Endothelial cell of umbilical vein (primary cell): Measurements from ENCODE around the gene SARS2. TPM values are rescaled to one million over a fixed set of nuclear protein-coding genes. Genes with fewer than 3 reads are reported as not detected.

Experiments
- BruUV-seq: library from RNA; stranded (reverse); fragments of 400-500 nt; replicated peaks from 2 replicates; lab custom pipeline; 2021; lab: Mats Ljungman, UMichigan
- CTCF ChIA-PET: fragments of 300-600, 350-600 bp; sonication (Branson Sonifier 250); formaldehyde crosslinking; loops from one replicate; lab custom pipeline; 2021; ENCODE audit warnings: antibody characterized with exemption, inconsistent platforms; lab: Charles Lee
- POLR2A ChIA-PET: fragments of 300-600, 350-600 bp; sonication (Branson Sonifier 250); formaldehyde crosslinking; loops from one replicate; lab custom pipeline; 2021; ENCODE audit warnings: antibody characterized with exemption, inconsistent platforms; lab: Charles Lee
- DNase-seq: peaks from one replicate; pipeline ENCODE4 v3.0.0-alpha.2; 2011; ENCODE audit warnings: low read depth, low spot score
- FAIRE-seq: peaks from 2 replicates; lab custom pipeline; 2011; peaks lifted over from hg19 to GRCh38; lab: Jason Lieb, UNC
- H2AFZ ChIP-seq: 2 replicates; pipeline ENCODE4 v1.6.0; 2012; ENCODE audit warnings: low read depth, low read length, control low read depth, inconsistent platforms
- H3K27ac ChIP-seq: 2 replicates; pipeline ENCODE4 v1.5.1; 2011; ENCODE audit warnings: low read depth, mild to moderate bottlenecking, control low read depth, low read length, moderate library complexity; ENCODE audit not compliant: insufficient read depth
- H3K27me3 ChIP-seq, 2 experiments: 2 replicates each; pipeline versions ENCODE4 v1.6.0 to v1.6.1; 2011; ENCODE audit warnings: low read length in 2 of 2, mixed read lengths in 1 of 2; ENCODE audit not compliant: control insufficient read depth in 2 of 2, insufficient read depth in 2 of 2
- H3K36me3 ChIP-seq, 2 experiments: 2 replicates in 1 of 2; 3 replicates in 1 of 2; pipeline ENCODE4 v1.5.1; 2011; ENCODE audit warnings: low read length in 2 of 2, mild to moderate bottlenecking in 1 of 2, moderate library complexity in 1 of 2; ENCODE audit not compliant: control insufficient read depth in 2 of 2, insufficient read depth in 2 of 2; ENCODE audit errors: extremely low read depth in 1 of 2
- H3K4me1 ChIP-seq: 3 replicates; pipeline ENCODE4 v1.5.1; 2011; ENCODE audit warnings: mild to moderate bottlenecking, low read length; ENCODE audit not compliant: control insufficient read depth, insufficient read depth; ENCODE audit errors: extremely low read depth
- H3K4me2 ChIP-seq: 2 replicates; pipeline ENCODE4 v1.6.1; 2011; ENCODE audit warnings: low read length, control low read depth, mixed read lengths; ENCODE audit not compliant: insufficient read depth
- H3K4me3 ChIP-seq, 3 experiments: fragments of 200-600 bp in 1 of 3; sonication (generic), shearing (Covaris generic) in 1 of 3; replicated peaks in 1 of 3; 2 replicates each; pipeline ENCODE4 v1.5.1; 2011 to 2016; ENCODE audit warnings: control low read depth in 3 of 3, low read length in 3 of 3, mild to moderate bottlenecking in 2 of 3, inconsistent platforms in 1 of 3, low read depth in 1 of 3, moderate library complexity in 1 of 3; ENCODE audit not compliant: insufficient read depth in 1 of 3
- H3K79me2 ChIP-seq: 2 replicates; pipeline ENCODE4 v1.6.0; 2012; ENCODE audit warnings: low read length, inconsistent platforms; ENCODE audit not compliant: control insufficient read depth, insufficient read depth
- H3K9ac ChIP-seq: replicated peaks from 2 replicates; pipeline ENCODE3; 2011; ENCODE audit warnings: low read length, control low read depth; ENCODE audit not compliant: insufficient read depth; ENCODE audit errors: extremely low read depth
- H3K9me1 ChIP-seq: replicated peaks from 3 replicates; pipeline ENCODE4 v1.6.0; 2011; ENCODE audit warnings: mild to moderate bottlenecking, low read length; ENCODE audit not compliant: control insufficient read depth, insufficient read depth; ENCODE audit errors: extremely low read depth
- H3K9me3 ChIP-seq: replicated peaks from 2 replicates; pipeline ENCODE4 v1.5.1; 2012; ENCODE audit warnings: low read length, inconsistent platforms; ENCODE audit not compliant: control insufficient read depth, insufficient read depth
- H4K20me1 ChIP-seq: replicated peaks from 2 replicates; pipeline ENCODE3; 2011; ENCODE audit warnings: mild to moderate bottlenecking, low read length; ENCODE audit not compliant: control insufficient read depth, insufficient read depth; ENCODE audit errors: extremely low read depth
- EZH2 ChIP-seq: IDR thresholded peaks from 2 replicates; pipeline ENCODE4 v1.6.1; 2012; ENCODE audit warnings: borderline replicate concordance, low read depth, mild to moderate bottlenecking, moderate library complexity, low read length, inconsistent platforms; ENCODE audit not compliant: severe bottlenecking
- FOS ChIP-seq: IDR thresholded peaks from 2 replicates; pipeline ENCODE4 v1.6.1; 2011; ENCODE audit warnings: mild to moderate bottlenecking, low read length, moderate library complexity, borderline replicate concordance; ENCODE audit not compliant: insufficient read depth
- GATA2 ChIP-seq: IDR thresholded peaks from 2 replicates; pipeline ENCODE4 v1.7.0; 2011; ENCODE audit warnings: low read depth, mild to moderate bottlenecking, moderate library complexity, mixed read lengths, low read length; ENCODE audit not compliant: insufficient read length, insufficient read depth
- JUN ChIP-seq: IDR thresholded peaks from 2 replicates; pipeline ENCODE4 v1.6.1; 2011; ENCODE audit warnings: borderline replicate concordance, low read depth; ENCODE audit not compliant: insufficient read length, insufficient read depth
- MYC ChIP-seq: IDR thresholded peaks from one replicate; pipeline ENCODE4 v1.6.1; 2011; ENCODE audit warnings: mild to moderate bottlenecking, low read depth, low read length
- POLR2A ChIP-seq: IDR thresholded peaks from 2 replicates; pipeline ENCODE4 v1.6.1; 2012; ENCODE audit warnings: low read depth, mild to moderate bottlenecking, control low read depth, low read length
- POLR2AphosphoS5 ChIP-seq: IDR thresholded peaks from 2 replicates; pipeline ENCODE4 v1.6.1; 2012; ENCODE audit warnings: low read depth, mild to moderate bottlenecking, control low read depth, low read length, moderate library complexity; ENCODE audit not compliant: insufficient read depth
- dilution Hi-C: fragments of 300-500 bp; cut with MboI; formaldehyde crosslinking; loops from one replicate; pipeline ENCODE4 v1.15.0; 2019; ENCODE audit warnings: low sequenced_read_pairs; ENCODE audit not compliant: extremely low pct_ligation_motif_present
- intact Hi-C: fragments of 100-400 bp; cut with micrococcal nuclease; formaldehyde crosslinking; loops from one replicate; pipeline ENCODE4 v1.10.0; 2022
- polyA plus RNA-seq, 4 experiments: library from polyadenylated mRNA; depleted of rRNA in 3 of 4; stranded (reverse) in 3 of 4; unstranded in 1 of 4; fragments of >200 nt; gene quantifications; 2 replicates each; pipeline versions ENCODE4 v1.2.1 to v1.2.3, GENCODE V29; 2011 to 2012; ENCODE audit warnings: missing spikeins in 1 of 4
- total RNA-seq: library from RNA; stranded (reverse); gene quantifications from 2 replicates; pipeline ENCODE4 v1.2.3, GENCODE V29; 2021
- TF ChIP-seq, protein P1 (sequence below): IDR thresholded peaks from 2 replicates; pipeline ENCODE4 v1.6.1; 2011; ENCODE audit not compliant: insufficient read depth, insufficient read length
- TF ChIP-seq, protein P2 (sequence below), 2 donors: IDR thresholded peaks; 1 replicate in 1 of 2; 2 replicates in 1 of 2; pipeline ENCODE4 v1.5.1; 2011; ENCODE audit warnings: low read length in 2 of 2, mild to moderate bottlenecking in 2 of 2, moderate library complexity in 2 of 2, control low read depth in 1 of 2, inconsistent platforms in 1 of 2, low read depth in 1 of 2; ENCODE audit not compliant: insufficient read depth in 1 of 2; ENCODE audit errors: extremely low read depth in 1 of 2

SARS2 gene
- total and polyA plus RNA-seq, 2 donors (not counting 3 experiments of a cell fraction or from before 2014, with no cell fraction given): 40.3 to 43.7 TPM

DNA sequence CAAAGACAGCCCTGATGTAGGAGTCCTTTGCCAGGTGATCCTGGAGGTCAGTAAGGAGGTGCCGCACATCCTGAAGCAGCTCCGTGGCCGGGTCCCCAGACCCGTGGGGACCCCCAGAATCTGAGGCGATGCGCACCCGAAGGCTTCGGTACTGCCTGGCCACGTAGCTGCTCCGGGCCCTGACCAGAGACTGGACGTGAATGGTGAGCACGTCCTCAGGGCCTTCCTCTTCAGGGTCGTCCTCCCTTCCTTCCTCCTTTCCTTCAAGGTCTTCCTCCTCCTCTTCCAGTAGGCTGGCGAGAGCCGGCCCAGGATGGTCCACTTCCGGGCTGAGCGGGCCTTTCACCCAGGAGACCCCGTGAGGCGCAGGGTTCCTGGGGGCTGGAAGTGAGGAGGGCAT is 60.0 kb downstream of the SARS2 start:
- no TSS peak for BruUV-seq

More for the DNA sequence above, 60.0 kb downstream of the SARS2 start:
- peaks cover 8% of the 10 kb centered on the region for H3K4me1 ChIP-seq
- no peak overlapping the region for H2AFZ ChIP-seq
- intact Hi-C loops (no loop called here), dilution Hi-C loops (no loop called here)
- no peak overlapping the region for H3K27ac ChIP-seq
- TF ChIP-seq, protein P1, sequence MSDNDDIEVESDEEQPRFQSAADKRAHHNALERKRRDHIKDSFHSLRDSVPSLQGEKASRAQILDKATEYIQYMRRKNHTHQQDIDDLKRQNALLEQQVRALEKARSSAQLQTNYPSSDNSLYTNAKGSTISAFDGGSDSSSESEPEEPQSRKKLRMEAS: no peak
- no peak for TF ChIP-seq MYC
- TF ChIP-seq POLR2A: no peak
- no peak for TF ChIP-seq GATA2
- no peak for TF ChIP-seq FOS
- TF ChIP-seq EZH2: no peak
- TF ChIP-seq, protein P2, sequence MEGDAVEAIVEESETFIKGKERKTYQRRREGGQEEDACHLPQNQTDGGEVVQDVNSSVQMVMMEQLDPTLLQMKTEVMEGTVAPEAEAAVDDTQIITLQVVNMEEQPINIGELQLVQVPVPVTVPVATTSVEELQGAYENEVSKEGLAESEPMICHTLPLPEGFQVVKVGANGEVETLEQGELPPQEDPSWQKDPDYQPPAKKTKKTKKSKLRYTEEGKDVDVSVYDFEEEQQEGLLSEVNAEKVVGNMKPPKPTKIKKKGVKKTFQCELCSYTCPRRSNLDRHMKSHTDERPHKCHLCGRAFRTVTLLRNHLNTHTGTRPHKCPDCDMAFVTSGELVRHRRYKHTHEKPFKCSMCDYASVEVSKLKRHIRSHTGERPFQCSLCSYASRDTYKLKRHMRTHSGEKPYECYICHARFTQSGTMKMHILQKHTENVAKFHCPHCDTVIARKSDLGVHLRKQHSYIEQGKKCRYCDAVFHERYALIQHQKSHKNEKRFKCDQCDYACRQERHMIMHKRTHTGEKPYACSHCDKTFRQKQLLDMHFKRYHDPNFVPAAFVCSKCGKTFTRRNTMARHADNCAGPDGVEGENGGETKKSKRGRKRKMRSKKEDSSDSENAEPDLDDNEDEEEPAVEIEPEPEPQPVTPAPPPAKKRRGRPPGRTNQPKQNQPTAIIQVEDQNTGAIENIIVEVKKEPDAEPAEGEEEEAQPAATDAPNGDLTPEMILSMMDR (IDR thresholded peaks at IDR 0.05; ENCODE audit: extremely low read depth in 1 of 2, insufficient read depth in 1 of 2, low read depth in 1 of 2, low read length in 2 of 2): no peak
- TF ChIP-seq POLR2AphosphoS5: no peak
- TF ChIP-seq JUN: no peak
- H3K9me1 ChIP-seq: no peaks in the 10 kb centered on the region
- H3K9me3 ChIP-seq: no peaks in the 10 kb centered on the region
- H4K20me1 ChIP-seq: no peaks in the 10 kb centered on the region
- ChIA-PET POLR2A (no interaction called here), CTCF (interaction anchor here (0.7 to 1.5 kb wide), 2 partner anchors 13 to 30 kb away, joined by 3 to 6 read pairs; partner anchors contain the start of gene NFKBIB)
- DNase-seq (no peak), FAIRE-seq (no peak)
- no peaks in the 10 kb centered on the region for H3K27me3 ChIP-seq
- H3K9ac ChIP-seq: no peak overlapping the region
- no peaks in the 10 kb centered on the region for H3K79me2 ChIP-seq
- H3K36me3 ChIP-seq: no peaks in the 10 kb centered on the region
- H3K4me3 ChIP-seq: no peak overlapping the region
- H3K4me2 ChIP-seq: peak overlapping the region; percentile 78
